KMS-11 (cell line): Measurements from ENCODE around the gene PEMT.

Experiments
- H2AFZ ChIP-seq: fragments of 200-600 bp; sonication (generic); 2 replicates; pipeline ENCODE4 v1.6.1; 2016; ENCODE audit warnings: antibody characterized with exemption, mixed run types, low read depth
- H3K27ac ChIP-seq: fragments of 200-600 bp; sonication (generic); 2 replicates; pipeline ENCODE4 v1.6.1; 2016; ENCODE audit warnings: mild to moderate bottlenecking, mixed run types
- H3K27me3 ChIP-seq: fragments of 200-600 bp; sonication (generic); 2 replicates; pipeline ENCODE4 v1.6.1; 2017; ENCODE audit warnings: mild to moderate bottlenecking, low read depth, mixed run types, moderate library complexity; ENCODE audit not compliant: insufficient read depth
- H3K36me3 ChIP-seq: fragments of 200-600 bp; sonication (generic); 2 replicates; pipeline ENCODE4 v1.6.1; 2017; ENCODE audit warnings: mild to moderate bottlenecking, mixed run types; ENCODE audit not compliant: insufficient read depth
- H3K4me1 ChIP-seq: fragments of 200-600 bp; sonication (generic); 2 replicates; pipeline ENCODE4 v1.6.1; 2016; ENCODE audit warnings: mild to moderate bottlenecking, low read depth, mixed run types; ENCODE audit not compliant: poor library complexity, severe bottlenecking
- H3K4me2 ChIP-seq: fragments of 200-600 bp; sonication (generic); 2 replicates; pipeline ENCODE4 v1.7.0; 2016; ENCODE audit warnings: mild to moderate bottlenecking, mixed run types
- H3K4me3 ChIP-seq: fragments of 200-600 bp; sonication (generic); IDR thresholded peaks from 2 replicates; pipeline ENCODE4 v1.6.1; 2017; ENCODE audit warnings: low read depth, low read length, mixed read lengths; ENCODE audit not compliant: insufficient read depth
- H3K79me2 ChIP-seq: fragments of 200-600 bp; sonication (generic); 2 replicates; pipeline ENCODE4 v1.6.1; 2016; ENCODE audit warnings: low read depth, mixed run types; ENCODE audit not compliant: insufficient read depth
- H3K9ac ChIP-seq: fragments of 200-600 bp; sonication (generic); 2 replicates; pipeline ENCODE4 v1.6.1; 2016; ENCODE audit warnings: mild to moderate bottlenecking, mixed run types
- H4K20me1 ChIP-seq: fragments of 200-600 bp; sonication (generic); 2 replicates; pipeline ENCODE4 v1.6.1; 2016; ENCODE audit warnings: mild to moderate bottlenecking, mixed run types; ENCODE audit not compliant: insufficient read depth
- CTCF ChIP-seq: fragments of 200-600 bp; sonication (generic); conservative IDR thresholded peaks from 2 replicates; pipeline ENCODE4 v1.6.1; 2017; ENCODE audit warnings: low read depth, mild to moderate bottlenecking, antibody characterized with exemption, low read length, moderate library complexity, mixed read lengths

The PEMT gene

GRCh38 chr17:17547210-17547764 lies 44.2 kb downstream of the PEMT start:
- TF ChIP-seq CTCF: no peak
- no peaks in the 10 kb centered on the region for H3K36me3 ChIP-seq
- no peaks in the 10 kb centered on the region for H4K20me1 ChIP-seq
- no peaks in the 10 kb centered on the region for H3K4me1 ChIP-seq
- H3K4me3 ChIP-seq: no peak overlapping the region
- no peak overlapping the region for H2AFZ ChIP-seq
- no peaks in the 10 kb centered on the region for H3K79me2 ChIP-seq
- H3K27me3 ChIP-seq: no peaks in the 10 kb centered on the region
- H3K27ac ChIP-seq: no peak overlapping the region
- H3K9ac ChIP-seq: no peak overlapping the region
- H3K4me2 ChIP-seq: no peak overlapping the region

- Histone ChIP-seq H3K9ac (no peak overlapping the region), H3K79me2 (no peaks in the 10 kb centered on the region), H3K36me3 (no peaks in the 10 kb centered on the region), H3K4me3 (no peak overlapping the region), H4K20me1 (no peaks in the 10 kb centered on the region), H3K4me1 (no peaks in the 10 kb centered on the region), H3K4me2 (no peak overlapping the region), H3K27ac (no peak overlapping the region), H2AFZ (no peak overlapping the region), H3K27me3 (no peaks in the 10 kb centered on the region)
- no peak for TF ChIP-seq CTCF
These were observed 44.9 kb downstream of the PEMT start for GRCh38 chr17:17546399-17547185.

GRCh38 chr17:17545984-17546383 lies 45.5 kb downstream of the PEMT start:
- no peak overlapping the region for H3K4me3 ChIP-seq
- no peak overlapping the region for H3K27ac ChIP-seq
- no peaks in the 10 kb centered on the region for H4K20me1 ChIP-seq
- no peak overlapping the region for H2AFZ ChIP-seq
- no peaks in the 10 kb centered on the region for H3K27me3 ChIP-seq
- H3K36me3 ChIP-seq: no peaks in the 10 kb centered on the region
- no peak for TF ChIP-seq CTCF
- H3K4me1 ChIP-seq: no peaks in the 10 kb centered on the region
- H3K9ac ChIP-seq: no peak overlapping the region
- no peak overlapping the region for H3K4me2 ChIP-seq
- no peaks in the 10 kb centered on the region for H3K79me2 ChIP-seq

- H3K4me2 ChIP-seq: no peak overlapping the region
- H3K4me3 ChIP-seq: no peak overlapping the region
- H3K4me1 ChIP-seq: no peaks in the 10 kb centered on the region
- H3K9ac ChIP-seq: no peak overlapping the region
- no peaks in the 10 kb centered on the region for H4K20me1 ChIP-seq
- no peaks in the 10 kb centered on the region for H3K36me3 ChIP-seq
- no peaks in the 10 kb centered on the region for H3K27me3 ChIP-seq
- H3K79me2 ChIP-seq: no peaks in the 10 kb centered on the region
- no peak for TF ChIP-seq CTCF
- no peak overlapping the region for H3K27ac ChIP-seq
- no peak overlapping the region for H2AFZ ChIP-seq
These were observed 46.3 kb downstream of the PEMT start for GRCh38 chr17:17545031-17545820.
